Activated T-helper 17 cell treated with anti-CD3 and anti-CD28 coated beads, Interleukin-2, amount 50 U/mL, for 72 hours (primary cell): ENCODE measurements around the gene USP2. TPM values are rescaled to one million over a fixed set of nuclear protein-coding genes. Genes with fewer than 3 reads are reported as not detected.
A peak's percentile ranks its signal among the peaks of the same experiment; 100 is the strongest.
"Not testable (repeated sequence)": the region's sequence is repeated elsewhere in the genome, so short reads cannot be mapped to it uniquely, and the experiment has no call there.

Experiments
- ATAC-seq: fragments of 150-1000 bp; cut with Tn5 transposase; replicated peaks from 2 replicates; pipeline ENCODE4 v1.10.0; 2021; ENCODE audit warnings: mild to moderate bottlenecking, moderate library complexity
- H3K27ac Mint-ChIP-seq: one replicate; pipeline ENCODE4 v1.8.0; 2022; ENCODE audit warnings: mixed read lengths
- H3K27me3 Mint-ChIP-seq: one replicate; pipeline ENCODE4 v1.8.0; 2022; ENCODE audit warnings: mixed read lengths
- H3K36me3 Mint-ChIP-seq: one replicate; pipeline ENCODE4 v1.8.0; 2022; ENCODE audit warnings: low read depth, mild to moderate bottlenecking, mixed read lengths
- H3K4me1 Mint-ChIP-seq: one replicate; pipeline ENCODE4 v1.8.0; 2022; ENCODE audit warnings: mixed read lengths
- H3K4me3 Mint-ChIP-seq: one replicate; pipeline ENCODE4 v1.8.0; 2022; ENCODE audit warnings: mild to moderate bottlenecking, mixed read lengths
- H3K9me3 Mint-ChIP-seq: one replicate; pipeline ENCODE4 v1.8.0; 2022; ENCODE audit warnings: mixed read lengths
- total RNA-seq, 2 donors: library from RNA; stranded (reverse); gene quantifications; one replicate each; pipeline ENCODE4 v1.2.3, GENCODE V29; 2022

The USP2 gene
- total RNA-seq, 2 donors from 2014 or later, result 0.52 to 1.3 TPM

- Mint-ChIP-seq H3K4me1 (no peaks in the 10 kb centered on the region), H3K27me3 (peaks cover 26% of the 10 kb centered on the region), H3K9me3 (peaks cover 18% of the 10 kb centered on the region), H3K36me3 (no peaks in the 10 kb centered on the region), H3K4me3 (no peak overlapping the region), H3K27ac (no peak overlapping the region)
- ATAC-seq, result no peak
Measured at GRCh38 chr11:119400860-119401259, 19.4 kb upstream of the USP2 start.

DNA sequence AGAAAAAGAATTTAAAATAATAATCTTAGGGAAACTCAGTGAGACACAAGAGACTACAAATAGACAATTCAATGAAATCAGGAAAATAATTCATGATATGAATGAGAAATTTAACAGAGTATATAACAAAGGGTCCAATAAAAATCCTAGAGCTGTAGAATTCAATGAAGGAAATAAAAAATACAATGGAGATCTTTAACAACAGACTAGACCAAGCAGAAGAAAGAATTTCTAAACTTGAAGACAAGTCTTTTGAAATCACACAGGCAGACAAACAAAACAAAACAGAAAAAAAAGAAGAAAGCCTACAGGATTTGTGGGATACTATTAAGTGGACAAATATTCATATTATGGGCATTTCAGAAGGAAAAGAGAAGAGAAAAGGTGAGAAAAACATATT is 16.2 kb upstream of the USP2 start:
- Mint-ChIP-seq H3K4me3 (no peak overlapping the region), H3K36me3 (no peaks in the 10 kb centered on the region), H3K27me3 (peaks cover 37% of the 10 kb centered on the region), H3K9me3 (peaks cover 18% of the 10 kb centered on the region), H3K27ac (no peak overlapping the region), H3K4me1 (no peaks in the 10 kb centered on the region)
- no peak for ATAC-seq

GRCh38 chr11:119396835-119397234 is 15.3 kb upstream of the USP2 start:
- ATAC-seq, result no peak
- H3K27ac Mint-ChIP-seq, result no peak overlapping the region
- H3K27me3 Mint-ChIP-seq, result peaks cover 37% of the 10 kb centered on the region

GRCh38 chr11:119391275-119391674 is 9.8 kb upstream of the USP2 start:
- ATAC-seq, result no peak
- no peak overlapping the region for H3K4me3 Mint-ChIP-seq

More at GRCh38 chr11:119396835-119397234, 15.3 kb upstream of the USP2 start:
- Mint-ChIP-seq H3K4me1 (no peaks in the 10 kb centered on the region), H3K36me3 (no peaks in the 10 kb centered on the region), H3K9me3 (peaks cover 18% of the 10 kb centered on the region), H3K4me3 (no peak overlapping the region)

GRCh38 chr11:119389611-119390254 is 8.2 kb upstream of the USP2 start:
- Mint-ChIP-seq H3K4me1 (no peaks in the 10 kb centered on the region), H3K9me3 (no peaks in the 10 kb centered on the region), H3K36me3 (no peaks in the 10 kb centered on the region), H3K4me3 (no peak overlapping the region), H3K27me3 (peaks cover 4% of the 10 kb centered on the region), H3K27ac (no peak overlapping the region)
- no peak for ATAC-seq

More at GRCh38 chr11:119391275-119391674, 9.8 kb upstream of the USP2 start:
- Mint-ChIP-seq H3K9me3 (no peaks in the 10 kb centered on the region), H3K27me3 (peaks cover 11% of the 10 kb centered on the region), H3K36me3 (no peaks in the 10 kb centered on the region), H3K27ac (no peak overlapping the region), H3K4me1 (no peaks in the 10 kb centered on the region)

- Mint-ChIP-seq H3K4me3 (no peak overlapping the region), H3K27me3 (no peaks in the 10 kb centered on the region), H3K36me3 (no peaks in the 10 kb centered on the region), H3K9me3 (no peaks in the 10 kb centered on the region), H3K4me1 (no peaks in the 10 kb centered on the region), H3K27ac (no peak overlapping the region)
- ATAC-seq, result no peak
Measured at GRCh38 chr11:119388103-119388502, 6.6 kb upstream of the USP2 start.

- Mint-ChIP-seq H3K27ac (no peak overlapping the region), H3K27me3 (no peaks in the 10 kb centered on the region), H3K4me3 (no peak overlapping the region), H3K9me3 (no peaks in the 10 kb centered on the region), H3K4me1 (no peaks in the 10 kb centered on the region), H3K36me3 (no peaks in the 10 kb centered on the region)
- ATAC-seq, result no peak
Measured at GRCh38 chr11:119384332-119384731, 2.8 kb upstream of the USP2 start.

- H3K27ac Mint-ChIP-seq, H3K36me3 Mint-ChIP-seq, H3K27me3 Mint-ChIP-seq, H3K4me3 Mint-ChIP-seq, H3K4me1 Mint-ChIP-seq, H3K9me3 Mint-ChIP-seq, ATAC-seq: not testable (repeated sequence)
Measured at GRCh38 chr11:119382513-119382912, 1.0 kb upstream of the USP2 start.

- Mint-ChIP-seq H3K36me3 (no peaks in the 10 kb centered on the region), H3K27me3 (no peaks in the 10 kb centered on the region), H3K4me1 (no peaks in the 10 kb centered on the region), H3K27ac (no peak overlapping the region), H3K4me3 (no peak overlapping the region), H3K9me3 (no peaks in the 10 kb centered on the region)
- ATAC-seq, result no peak
Measured at GRCh38 chr11:119382101-119382500, 611 bp upstream of the USP2 start.

- ATAC-seq, result no peak
- H3K36me3 Mint-ChIP-seq, result no peaks in the 10 kb centered on the region
- H3K4me3 Mint-ChIP-seq, result no peak overlapping the region
- H3K27ac Mint-ChIP-seq, result no peak overlapping the region
- H3K4me1 Mint-ChIP-seq, result no peaks in the 10 kb centered on the region
- H3K9me3 Mint-ChIP-seq, result no peaks in the 10 kb centered on the region
- H3K27me3 Mint-ChIP-seq, result no peaks in the 10 kb centered on the region
Measured at GRCh38 chr11:119380827-119381180, 686 bp downstream of the USP2 start.

DNA sequence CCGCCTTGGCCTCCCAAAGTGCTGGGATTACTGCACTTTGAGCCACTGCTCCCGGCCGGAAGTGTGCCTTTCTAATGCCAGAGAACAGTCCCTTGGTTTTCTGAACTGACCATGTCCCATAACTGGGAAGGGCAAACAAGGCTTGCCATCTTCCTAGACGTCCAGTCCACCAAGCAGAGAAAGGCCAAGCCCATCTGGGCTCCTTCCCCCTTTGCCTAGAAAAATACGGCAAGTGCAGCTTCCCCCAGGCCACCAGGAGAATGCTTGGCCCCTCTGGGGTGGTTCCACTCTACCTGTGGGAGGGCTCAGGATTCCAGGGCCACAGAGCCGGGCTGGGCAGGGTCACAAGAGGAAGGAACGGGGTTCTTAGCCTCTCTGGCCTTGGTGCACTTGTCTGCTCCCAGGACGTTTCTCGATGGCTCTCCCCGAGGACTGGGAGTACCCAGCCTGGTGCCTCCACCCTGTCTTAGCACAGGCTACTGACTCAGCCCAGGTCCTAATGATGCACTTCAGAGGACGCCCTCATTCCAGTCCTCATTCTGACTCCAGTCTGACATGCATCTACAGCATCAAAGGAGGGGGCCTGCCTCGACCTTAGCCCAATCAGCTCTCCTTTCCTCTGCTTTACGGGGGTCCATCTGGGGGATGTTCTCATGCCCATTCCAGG is 1.2 kb downstream of the USP2 start:
- Mint-ChIP-seq H3K9me3 (no peaks in the 10 kb centered on the region), H3K27ac (no peak overlapping the region), H3K4me1 (no peaks in the 10 kb centered on the region), H3K36me3 (no peaks in the 10 kb centered on the region), H3K27me3 (no peaks in the 10 kb centered on the region), H3K4me3 (no peak overlapping the region)
- no peak for ATAC-seq

DNA sequence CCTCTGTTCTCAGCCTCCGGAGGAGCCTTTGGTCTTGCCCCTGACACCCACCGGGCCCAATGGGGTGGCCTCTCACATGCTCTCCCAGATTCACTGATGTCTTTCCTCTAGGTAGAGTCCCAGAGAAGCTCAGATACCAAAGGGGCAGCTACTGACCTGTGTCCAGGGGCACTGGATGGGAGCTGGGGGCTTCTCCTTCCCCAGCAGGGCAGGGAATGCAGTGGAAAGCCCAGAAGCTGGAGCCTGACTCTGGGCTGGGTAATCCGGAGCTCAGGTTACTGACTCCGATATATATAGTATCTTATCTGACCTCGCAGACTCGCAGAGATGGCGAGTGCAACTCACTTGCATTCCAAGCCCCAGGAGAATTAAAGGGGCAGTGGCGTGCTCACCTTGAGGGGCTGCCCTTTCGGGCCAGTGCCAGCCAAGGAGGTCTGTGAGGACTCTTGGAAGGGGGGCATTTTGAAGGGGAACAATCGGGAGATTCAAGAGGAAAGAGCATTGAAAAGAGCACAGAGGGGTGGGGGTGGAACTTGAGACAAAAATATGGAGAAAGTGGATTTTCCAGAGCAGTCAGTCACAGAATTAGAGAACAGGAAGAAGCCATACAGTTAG is 2.5 kb downstream of the USP2 start:
- no peaks in the 10 kb centered on the region for H3K9me3 Mint-ChIP-seq
- H3K36me3 Mint-ChIP-seq, result no peaks in the 10 kb centered on the region
- H3K4me1 Mint-ChIP-seq, result no peaks in the 10 kb centered on the region
- no peaks in the 10 kb centered on the region for H3K27me3 Mint-ChIP-seq
- no peak for ATAC-seq
- no peak overlapping the region for H3K4me3 Mint-ChIP-seq
- peak overlapping the region; percentile 3 for H3K27ac Mint-ChIP-seq

- H3K27ac Mint-ChIP-seq, result peak overlapping the region; percentile 3
- H3K4me1 Mint-ChIP-seq, result no peaks in the 10 kb centered on the region
- H3K4me3 Mint-ChIP-seq, result no peak overlapping the region
- no peak for ATAC-seq
- no peaks in the 10 kb centered on the region for H3K36me3 Mint-ChIP-seq
- no peaks in the 10 kb centered on the region for H3K9me3 Mint-ChIP-seq
- H3K27me3 Mint-ChIP-seq, result no peaks in the 10 kb centered on the region
Measured at GRCh38 chr11:119377961-119378667, 3.4 kb downstream of the USP2 start.

GRCh38 chr11:119377112-119377901 is 4.2 kb downstream of the USP2 start:
- Mint-ChIP-seq H3K27ac (no peak overlapping the region), H3K27me3 (no peaks in the 10 kb centered on the region), H3K4me3 (no peak overlapping the region), H3K36me3 (no peaks in the 10 kb centered on the region), H3K4me1 (no peaks in the 10 kb centered on the region), H3K9me3 (no peaks in the 10 kb centered on the region)
- ATAC-seq, result no peak
